ENCODE measurements around the gene CTAGE1.

GRCh38 chr18:22412176-22412911 lies 5.4 kb downstream of the CTAGE1 start:
- TF ChIP-seq CTCF (IDR thresholded peaks at IDR 0.05): no peak
- TF ChIP-seq POLR2A (IDR thresholded peaks at IDR 0.05): no peak

Measured in esophagus squamous epithelium (tissue), 4 donors.